ENCODE data around the gene TTC33.

DNA sequence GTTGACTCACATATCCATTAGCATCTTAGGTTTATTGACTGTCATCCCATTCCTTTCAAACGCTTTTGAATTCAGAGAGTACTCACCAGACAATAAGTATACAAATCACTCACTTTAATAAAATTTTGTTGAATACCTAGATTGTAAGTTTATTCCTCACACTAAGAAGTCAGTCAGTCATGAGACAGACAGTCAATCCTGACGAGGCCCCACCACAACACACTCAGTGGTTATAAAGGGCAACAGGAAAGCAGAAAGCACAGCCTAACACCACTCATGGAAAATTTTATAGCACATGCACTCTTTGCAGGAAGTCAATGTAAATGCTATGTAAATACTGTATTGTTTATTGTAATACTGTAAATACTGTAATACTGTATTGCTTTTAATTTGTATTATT is 252.3 kb downstream of the TTC33 start:
- TF ChIP-seq, protein P1, sequence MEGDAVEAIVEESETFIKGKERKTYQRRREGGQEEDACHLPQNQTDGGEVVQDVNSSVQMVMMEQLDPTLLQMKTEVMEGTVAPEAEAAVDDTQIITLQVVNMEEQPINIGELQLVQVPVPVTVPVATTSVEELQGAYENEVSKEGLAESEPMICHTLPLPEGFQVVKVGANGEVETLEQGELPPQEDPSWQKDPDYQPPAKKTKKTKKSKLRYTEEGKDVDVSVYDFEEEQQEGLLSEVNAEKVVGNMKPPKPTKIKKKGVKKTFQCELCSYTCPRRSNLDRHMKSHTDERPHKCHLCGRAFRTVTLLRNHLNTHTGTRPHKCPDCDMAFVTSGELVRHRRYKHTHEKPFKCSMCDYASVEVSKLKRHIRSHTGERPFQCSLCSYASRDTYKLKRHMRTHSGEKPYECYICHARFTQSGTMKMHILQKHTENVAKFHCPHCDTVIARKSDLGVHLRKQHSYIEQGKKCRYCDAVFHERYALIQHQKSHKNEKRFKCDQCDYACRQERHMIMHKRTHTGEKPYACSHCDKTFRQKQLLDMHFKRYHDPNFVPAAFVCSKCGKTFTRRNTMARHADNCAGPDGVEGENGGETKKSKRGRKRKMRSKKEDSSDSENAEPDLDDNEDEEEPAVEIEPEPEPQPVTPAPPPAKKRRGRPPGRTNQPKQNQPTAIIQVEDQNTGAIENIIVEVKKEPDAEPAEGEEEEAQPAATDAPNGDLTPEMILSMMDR (conservative IDR thresholded peaks at IDR 0.05): no peak
- no peak for TF ChIP-seq ZFX (IDR thresholded peaks at IDR 0.05)

Measured in C4-2B (cell line).